GM21447 (cell line): ENCODE data around the gene ARSB.
"Not testable (repeated sequence)": the region's sequence is repeated elsewhere in the genome, so short reads cannot be mapped to it uniquely, and the experiment has no call there.

ENCODE experiments used
- ATAC-seq: cut with Tn5 transposase; IDR thresholded peaks from one replicate; pipeline ENCODE4 v1.9.1; 2021; ENCODE audit not compliant: unreplicated experiment

Gene ARSB

GRCh38 chr5:78783434-78784130, 201.5 kb downstream of the ARSB start:
- ATAC-seq, result no peak

DNA sequence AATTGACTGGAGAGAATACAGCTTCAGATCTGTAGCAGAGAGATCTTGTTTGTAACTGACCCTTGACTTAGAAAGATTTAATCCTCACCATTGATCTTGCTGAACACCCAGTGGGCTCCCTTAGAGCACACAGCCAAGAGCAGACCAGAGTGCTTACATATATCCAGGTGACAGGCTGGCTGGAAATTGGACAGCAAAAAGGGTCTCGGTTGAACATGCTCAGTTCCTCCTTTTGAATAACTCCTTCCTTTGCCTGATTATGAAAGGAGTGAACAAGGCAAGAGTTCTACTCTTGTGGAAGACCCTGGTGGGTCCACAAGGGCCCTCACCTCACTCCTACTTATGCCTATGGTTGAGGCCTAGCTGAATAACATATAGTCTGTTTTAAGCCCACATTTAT, 202.4 kb downstream of the ARSB start:
- ATAC-seq, result no peak

DNA sequence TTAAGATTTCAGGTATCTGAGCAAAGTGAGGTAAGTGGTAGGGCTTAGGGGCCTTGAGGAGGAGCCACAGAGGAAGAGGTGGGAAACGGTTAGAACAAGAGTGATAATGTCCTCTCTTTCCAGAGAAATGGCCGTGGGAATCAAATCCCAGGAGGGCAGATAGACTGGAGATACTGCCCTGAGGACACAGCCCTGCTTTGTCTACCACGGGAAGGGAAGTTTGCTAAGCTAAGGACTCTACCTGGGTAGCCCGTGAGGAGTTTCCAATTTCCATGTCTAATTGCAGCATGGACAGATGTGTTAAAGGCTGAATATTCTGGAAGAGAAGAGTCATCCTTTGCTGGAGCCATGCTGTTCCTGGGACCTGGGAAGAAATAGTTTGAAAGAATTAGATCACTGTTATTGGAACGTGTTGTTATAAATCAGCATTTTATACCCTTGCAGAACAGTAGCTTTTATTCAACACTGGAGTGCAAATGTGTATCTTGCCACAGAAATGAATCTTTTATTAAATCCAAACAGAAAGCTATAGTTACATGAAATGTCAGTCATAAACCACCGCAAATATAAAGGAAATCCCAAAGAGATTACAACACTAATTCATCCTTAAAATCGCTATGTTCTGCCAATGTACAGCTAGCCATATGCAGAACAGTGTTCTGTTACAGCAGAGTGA, 203.4 kb downstream of the ARSB start:
- no peak for ATAC-seq

GRCh38 chr5:78779771-78780616, 205.1 kb downstream of the ARSB start:
- ATAC-seq, result no peak

- ATAC-seq, result no peak
These were observed 205.8 kb downstream of the ARSB start for GRCh38 chr5:78779262-78779661.

DNA sequence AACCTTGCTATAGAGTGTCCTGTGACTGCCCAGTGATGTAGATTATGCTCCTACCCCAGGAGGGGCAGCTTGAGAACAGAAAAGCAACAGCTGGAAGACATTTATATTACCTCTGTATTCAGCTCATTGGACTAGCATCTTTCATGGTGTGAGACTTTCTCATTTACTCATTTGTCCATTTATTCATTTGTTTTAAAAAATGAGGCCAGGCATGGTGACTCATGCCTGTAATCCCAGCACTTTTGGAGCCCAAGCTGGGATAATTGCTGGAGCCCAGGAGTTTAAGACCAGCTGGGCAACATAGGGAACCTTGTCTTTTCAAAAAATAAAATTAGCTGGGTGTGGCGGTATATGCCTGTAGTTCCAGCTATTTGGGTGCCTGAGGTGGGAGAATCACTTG, 206.6 kb downstream of the ARSB start:
- ATAC-seq, result no peak

- no peak for ATAC-seq
These were observed 207.2 kb downstream of the ARSB start for GRCh38 chr5:78777901-78778300.

DNA sequence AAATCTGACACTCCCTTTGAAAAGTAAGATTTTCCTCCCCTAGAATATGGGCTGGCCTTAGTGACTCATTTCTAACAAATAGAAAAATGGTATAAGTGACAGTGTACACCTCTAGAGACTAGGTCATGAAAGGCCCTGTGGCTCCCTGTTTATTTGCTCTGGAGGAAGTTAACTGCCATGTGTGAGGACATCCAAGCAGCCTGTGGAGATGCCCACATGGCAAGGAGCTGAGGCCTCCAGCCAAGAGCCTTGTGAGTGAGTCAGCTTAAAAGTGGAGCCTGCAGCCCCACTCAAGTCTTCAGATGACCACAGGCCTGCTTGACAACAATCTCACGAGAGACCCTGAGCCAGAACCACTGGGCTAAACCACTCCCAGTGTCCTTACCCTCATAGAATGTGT, 208.5 kb downstream of the ARSB start:
- ATAC-seq, result no peak

DNA sequence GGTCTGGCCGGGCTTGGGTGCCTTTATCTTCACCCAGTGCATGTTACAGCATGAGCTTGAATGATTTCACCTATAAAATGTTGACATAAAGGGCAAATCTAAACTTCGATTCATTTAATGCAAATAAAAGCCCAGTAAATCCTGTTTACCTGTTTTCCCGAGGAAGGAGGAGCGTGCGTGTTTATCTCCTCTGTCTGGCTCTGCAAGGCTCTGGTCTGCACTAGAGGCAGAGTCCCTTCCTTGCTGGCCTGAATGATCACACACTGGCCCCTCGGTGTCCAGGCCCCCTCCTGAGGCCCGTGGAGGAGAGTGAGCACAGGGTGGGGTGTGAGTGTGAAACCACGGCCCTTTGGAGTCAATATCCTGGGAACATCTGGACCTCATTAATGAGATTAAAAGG, 211.5 kb downstream of the ARSB start:
- no peak for ATAC-seq

DNA sequence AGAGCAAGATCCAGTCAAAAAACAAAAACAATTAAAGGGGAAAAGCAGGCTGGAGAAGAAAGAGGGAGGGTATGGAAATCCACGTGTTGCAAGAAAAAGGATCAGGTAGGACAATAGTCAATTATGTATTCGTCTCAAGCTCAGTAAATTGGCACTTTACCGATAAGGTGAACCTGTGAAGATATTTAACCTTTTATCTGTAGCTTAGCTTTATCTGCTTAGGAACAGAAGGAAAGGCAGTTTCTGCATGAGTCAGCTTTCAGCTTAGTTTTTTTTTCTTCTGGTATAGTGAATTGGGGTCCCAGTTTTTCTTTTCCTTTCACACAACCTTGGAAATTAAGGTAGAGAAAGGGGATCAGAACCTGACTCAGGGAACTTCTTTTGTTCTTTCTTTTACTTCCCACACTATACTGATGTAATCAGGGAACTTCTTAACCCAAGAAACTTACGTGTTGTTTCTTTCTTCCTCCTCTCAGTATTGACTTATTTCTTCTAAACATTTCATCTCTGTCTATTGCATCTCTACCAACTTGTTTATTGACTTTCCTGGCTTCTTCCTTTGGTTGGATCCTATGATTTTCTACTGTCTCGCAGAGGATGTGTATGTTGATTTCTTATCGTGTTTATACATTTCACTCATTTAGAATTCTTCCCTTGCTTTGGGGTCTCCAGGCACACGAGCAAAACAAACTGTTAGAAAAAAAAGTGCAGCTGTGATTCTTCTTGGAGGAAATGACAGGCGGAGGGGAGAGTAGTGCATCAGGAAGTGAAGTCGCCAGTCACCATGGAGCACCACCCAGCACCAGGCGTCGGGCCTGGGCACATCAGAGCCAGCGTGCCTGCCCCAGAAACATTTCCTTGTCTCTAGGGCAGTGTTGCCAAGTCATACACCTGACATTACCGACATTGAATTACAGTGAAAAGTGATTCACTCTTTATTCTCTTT, 213.6 kb downstream of the ARSB start:
- ATAC-seq, result no peak

- no peak for ATAC-seq
These were observed 216.2 kb downstream of the ARSB start for GRCh38 chr5:78768781-78769380.

GRCh38 chr5:78766412-78766762, 218.7 kb downstream of the ARSB start:
- no peak for ATAC-seq

GRCh38 chr5:78765756-78766411, 219.2 kb downstream of the ARSB start:
- no peak for ATAC-seq

GRCh38 chr5:78765116-78765515, 220.0 kb downstream of the ARSB start:
- ATAC-seq, result no peak

DNA sequence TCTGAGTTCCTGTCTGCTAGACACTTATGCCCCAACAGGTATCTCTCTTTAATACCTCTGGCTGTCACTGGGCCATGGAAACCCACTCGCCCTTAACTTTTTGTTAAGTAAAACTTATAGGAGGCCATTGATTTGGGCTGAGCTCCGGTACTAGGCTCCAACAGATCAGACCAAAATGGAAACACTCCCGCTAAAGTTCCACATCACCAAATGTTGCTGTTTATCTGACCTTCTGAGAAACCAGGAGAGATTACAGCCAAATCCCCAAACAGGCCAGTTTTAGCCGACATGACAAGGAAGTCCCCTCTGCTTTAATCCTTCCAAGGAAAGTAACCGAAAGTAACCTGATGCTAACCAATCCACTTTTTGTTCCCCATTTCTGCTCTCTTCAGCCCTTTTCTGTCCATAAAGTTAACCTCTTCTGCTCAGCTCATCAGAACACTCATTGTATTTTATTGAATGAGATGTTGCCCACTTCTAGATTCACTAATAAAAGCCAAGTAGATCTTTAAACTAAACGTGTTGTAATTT, 221.4 kb downstream of the ARSB start:
- ATAC-seq, result no peak

DNA sequence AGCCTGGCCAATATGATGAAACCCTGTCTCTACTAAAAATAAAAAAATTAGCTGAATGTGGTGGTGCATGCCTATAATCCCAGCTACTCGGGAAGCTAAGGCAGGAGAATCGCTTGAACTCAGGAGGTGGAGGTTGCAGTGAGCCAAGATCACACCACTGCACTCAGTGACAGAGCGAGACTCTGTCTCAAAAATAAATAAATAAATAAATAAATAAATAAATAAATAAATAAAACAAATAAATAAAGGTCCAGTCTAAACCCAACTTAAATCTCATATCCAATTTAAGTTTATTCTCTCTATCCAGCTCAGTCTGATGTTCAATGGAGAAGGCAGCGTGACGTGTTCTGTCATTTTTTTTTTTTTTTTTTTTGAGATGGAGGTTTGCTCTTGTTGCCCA, 222.4 kb downstream of the ARSB start:
- ATAC-seq, result not testable (repeated sequence)

- ATAC-seq, result no peak
These were observed 223.3 kb downstream of the ARSB start for GRCh38 chr5:78761840-78762239.

DNA sequence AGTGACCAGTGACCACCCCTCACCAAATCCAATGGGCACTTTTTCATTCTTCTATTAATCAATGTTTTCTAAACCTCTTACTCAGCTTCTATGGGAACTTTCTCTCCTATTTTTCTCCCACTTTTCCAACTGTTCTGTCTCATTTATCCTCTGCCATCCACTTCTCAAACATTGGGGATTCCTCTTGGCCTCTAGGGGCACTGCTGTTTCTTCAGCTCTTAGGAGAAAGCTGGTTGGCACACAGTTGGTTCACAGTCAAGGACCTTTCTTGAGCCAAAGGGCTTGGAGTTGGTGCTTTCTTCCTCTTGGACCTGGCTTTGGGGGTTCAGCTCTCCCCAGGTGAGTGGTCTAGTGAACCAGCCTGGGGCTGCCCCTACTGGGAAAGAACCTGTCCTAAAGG, 224.3 kb downstream of the ARSB start:
- ATAC-seq, result no peak

GRCh38 chr5:78760366-78760765, 224.7 kb downstream of the ARSB start:
- ATAC-seq, result no peak
